Activated CD8-positive, alpha-beta memory T cell treated with anti-CD3 and anti-CD28 coated beads, Interleukin-2, amount 50 U/mL, for 48 hours (primary cell): ENCODE results near the gene KAZN.

ENCODE experiments used
- DNase-seq: peaks from one replicate; pipeline ENCODE4 v3.0.0-alpha.2; 2020

Gene KAZN

DNA sequence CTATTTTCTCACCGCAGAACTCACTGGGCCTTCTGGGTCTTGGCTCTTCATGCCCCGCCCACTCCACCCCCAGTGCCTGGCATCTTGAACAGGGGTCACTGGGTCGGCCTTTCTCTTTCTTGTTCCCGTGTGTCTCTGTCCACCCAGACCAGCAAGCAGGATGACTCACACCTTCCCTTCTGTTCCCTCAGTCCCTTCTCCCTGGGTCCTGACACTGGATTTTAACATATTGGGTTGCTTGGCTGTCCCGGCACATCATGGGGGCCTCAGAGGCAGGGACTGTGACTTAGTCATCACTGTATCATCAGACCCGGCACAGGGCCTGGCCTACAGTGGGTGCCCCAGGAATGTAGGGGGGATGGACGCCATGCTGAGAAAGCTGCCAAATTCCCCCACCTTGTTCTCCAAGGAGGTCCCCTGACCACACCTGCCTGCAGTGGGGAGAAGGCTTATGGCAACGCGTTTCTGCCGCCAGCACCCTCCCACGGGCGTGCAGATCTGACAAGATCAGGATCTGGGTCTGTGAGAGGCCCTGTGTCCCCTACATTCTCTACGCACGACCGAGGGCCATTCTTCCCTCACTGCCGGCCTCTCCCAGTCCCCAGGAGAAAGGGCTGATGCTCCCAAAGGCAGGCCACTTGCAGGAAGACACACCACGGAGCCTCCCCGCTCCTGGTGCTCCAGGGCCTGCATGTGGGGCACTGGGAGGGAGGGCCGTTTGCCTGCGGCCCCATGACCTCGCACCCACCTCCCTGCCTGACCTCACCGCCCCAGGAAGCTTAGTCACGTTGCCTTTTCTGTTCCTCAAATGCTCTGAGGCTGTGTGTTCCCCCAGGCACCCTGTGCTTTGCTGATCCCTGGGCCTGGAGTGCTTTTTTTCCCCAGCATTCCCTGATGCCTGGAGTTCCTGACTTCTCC, 397.9 kb downstream of the KAZN start:
- DNase-seq: no peak

DNA sequence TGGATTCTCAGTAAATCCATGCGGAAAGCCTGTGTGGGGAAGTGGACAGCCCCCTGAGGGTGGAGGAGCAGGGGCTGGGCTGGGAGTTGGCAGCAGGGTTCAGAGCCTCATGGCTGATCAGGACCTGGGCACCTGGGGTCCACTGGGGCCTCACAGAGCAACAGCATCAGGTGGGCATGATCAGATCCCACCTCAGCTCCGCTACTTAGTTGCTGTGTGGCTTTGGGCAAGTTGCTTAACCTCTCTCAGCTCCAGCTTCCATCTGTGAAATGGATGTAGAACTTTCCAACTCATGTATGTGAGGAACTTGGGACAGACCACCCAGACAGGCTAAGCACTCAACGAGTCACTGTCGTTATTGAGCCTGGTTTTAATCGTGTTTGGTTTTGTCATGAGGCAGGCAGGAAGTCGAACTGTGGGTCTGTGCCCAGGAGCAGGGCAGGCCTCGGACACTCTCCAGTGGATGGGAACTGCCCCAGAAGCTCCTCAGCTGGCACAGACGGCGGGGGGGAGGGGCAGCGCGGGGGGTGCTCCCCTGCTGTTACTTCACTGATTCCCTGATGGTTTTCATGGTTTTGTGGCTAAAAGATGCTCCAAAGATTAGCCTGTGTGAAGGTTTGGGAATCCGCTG, 399.3 kb downstream of the KAZN start:
- DNase-seq: no peak

DNA sequence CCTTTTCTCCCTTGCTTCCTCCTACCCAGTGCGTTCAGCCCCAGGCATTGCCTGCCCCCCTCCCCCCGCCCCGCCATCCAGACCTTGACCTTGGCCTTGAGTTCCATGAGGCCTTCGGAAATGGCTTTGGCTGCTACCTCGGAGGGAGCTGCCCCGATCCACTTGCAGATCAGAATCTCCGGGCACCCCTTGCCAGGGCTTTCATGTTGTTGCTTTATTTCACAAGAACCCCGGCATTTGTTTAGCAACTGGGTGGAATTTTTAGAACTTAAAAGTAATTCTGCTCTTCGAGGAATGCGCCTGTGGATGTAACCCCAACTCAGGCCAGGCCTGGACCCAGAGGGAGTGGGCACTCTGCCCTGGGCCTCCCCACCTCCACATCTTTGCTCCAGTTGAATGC, 401.0 kb downstream of the KAZN start:
- DNase-seq: no peak

- no peak for DNase-seq
Measured at GRCh38 chr1:15000030-15000429, 401.5 kb downstream of the KAZN start.

GRCh38 chr1:15000671-15001070, 402.2 kb downstream of the KAZN start:
- no peak for DNase-seq

DNA sequence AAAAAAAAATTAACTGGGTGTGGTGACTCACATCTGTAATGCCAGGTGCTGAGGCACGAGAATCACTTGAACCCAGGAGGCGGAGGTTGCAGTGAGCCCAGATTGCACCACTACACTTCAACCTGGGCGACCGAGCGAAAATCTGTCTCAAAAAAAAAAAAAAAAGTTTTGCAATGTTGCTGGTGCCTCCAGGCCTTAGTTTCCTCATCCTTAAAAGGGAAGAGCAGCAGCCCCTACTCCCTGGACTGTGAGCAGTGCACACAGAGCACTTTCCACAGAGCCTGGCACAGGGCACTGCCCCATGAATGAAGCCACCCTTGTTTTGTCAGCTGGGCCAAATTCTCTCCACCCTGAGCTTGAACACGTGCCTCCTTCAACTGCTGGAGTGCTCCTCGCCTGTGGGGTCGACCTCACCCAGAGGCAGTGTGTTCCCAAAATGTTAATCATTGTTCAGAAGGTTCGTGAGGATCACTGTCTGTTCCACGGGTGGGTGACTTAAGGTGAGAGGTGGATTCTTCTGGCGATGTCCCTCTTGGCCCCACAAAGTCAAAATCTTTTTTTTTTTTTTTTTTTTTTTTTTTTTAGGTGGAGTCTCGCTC, 402.9 kb downstream of the KAZN start:
- DNase-seq: no peak

GRCh38 chr1:15002325-15002724, 403.8 kb downstream of the KAZN start:
- no peak for DNase-seq

DNA sequence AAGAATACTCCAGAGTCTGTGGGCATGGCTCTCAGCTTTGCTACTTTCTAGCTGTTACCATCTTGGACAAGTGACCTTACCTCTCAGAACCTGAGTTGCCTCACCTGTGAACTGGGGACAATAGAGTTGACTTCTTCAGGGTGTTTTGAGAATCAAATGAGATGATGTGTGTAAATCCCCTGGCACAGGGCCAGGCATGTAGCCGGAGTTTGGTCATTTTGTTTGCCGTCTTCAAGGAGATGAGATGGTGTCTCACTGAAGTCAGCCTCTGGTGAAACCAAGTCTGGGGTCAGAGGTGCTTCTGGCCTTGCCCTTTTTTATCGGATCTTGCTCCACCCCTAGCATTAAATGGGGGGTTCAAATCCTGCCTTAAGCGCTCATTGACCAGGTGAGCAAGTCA, 405.9 kb downstream of the KAZN start:
- DNase-seq: no peak

- no peak for DNase-seq
Measured at GRCh38 chr1:15005116-15005515, 406.6 kb downstream of the KAZN start.

DNA sequence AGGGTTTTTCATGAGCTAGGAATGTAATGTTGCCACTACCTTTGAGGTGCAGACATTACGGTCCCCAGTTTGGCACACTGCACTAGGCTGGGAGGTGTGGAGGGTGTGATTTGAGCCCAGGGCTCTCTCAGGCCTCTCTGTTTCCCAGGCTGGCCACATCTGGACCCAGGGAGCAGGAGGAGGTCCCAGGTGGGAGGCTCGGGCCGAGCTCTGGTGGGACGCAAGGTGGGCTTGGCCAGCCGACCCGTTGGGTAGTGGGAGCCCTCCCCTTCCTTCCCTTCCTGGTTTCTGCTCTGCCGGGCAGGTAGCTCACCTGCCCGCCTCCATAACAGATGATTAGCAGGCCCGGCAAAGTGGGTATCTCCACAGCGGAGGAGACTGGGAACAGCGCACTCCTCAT, 408.9 kb downstream of the KAZN start:
- no peak for DNase-seq

DNA sequence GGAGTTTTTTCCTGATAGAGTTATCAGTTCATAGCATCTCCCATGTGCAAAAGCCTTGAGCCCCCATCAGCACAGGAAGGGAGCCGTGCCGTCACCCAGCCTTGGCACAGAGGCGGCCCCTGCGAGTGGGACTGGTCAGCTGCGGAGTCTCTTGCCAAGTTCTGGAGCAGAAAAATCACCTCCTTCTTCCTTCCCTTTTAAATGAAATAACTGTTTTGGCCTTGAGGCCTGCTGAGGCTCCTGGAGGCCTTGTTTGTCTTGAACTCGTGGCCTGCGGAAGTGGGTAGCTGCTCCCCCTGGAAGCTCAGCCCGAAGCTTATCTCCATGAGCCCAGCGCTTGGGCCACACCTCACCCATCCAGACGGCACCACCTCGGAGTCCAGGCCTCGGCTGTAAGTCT, 409.4 kb downstream of the KAZN start:
- DNase-seq: no peak

DNA sequence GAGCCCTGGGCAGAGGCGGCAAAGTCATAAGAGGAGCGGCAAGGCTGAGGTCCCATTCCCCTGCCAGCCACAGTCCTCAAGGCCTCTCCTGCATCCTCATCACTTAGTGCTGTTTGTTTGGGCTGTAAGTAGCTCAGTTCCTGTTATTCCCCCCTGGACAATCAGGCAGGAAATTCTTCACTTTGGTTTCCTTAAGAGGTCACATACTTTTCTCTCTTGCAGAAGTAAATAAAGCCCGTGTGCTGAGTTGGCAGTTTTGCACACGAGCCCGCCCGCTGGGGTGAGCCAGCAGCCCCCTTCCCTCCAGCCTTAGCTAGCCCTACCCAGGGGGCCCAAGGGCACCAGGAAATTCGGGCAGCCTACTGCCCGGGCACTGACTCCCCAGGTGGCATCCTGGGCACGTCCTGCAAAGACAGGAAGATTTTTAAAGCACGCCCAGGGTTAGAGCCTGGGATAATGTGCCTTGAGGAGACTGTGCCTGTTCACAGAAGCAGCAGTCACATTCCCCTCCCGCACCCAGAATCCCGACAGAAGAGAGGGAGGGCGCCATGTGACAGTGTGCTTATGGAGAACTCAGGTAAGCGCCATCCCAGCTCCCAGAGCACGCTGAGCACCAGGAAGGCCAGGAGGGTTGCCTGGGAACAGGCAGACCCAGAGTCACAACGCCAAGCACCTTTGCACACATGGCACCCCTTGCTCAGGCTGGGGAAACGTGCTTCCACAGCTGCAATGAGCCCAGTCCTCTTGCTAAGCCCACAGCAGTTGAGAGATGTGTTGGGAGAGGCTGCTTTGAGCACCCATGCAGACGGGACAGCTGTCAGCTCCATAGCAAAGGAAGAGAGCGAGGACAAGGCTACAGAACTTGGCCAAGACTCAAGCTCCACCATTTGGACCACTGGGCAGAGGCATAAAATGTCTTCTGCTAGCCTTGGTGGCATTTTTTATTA, 410.6 kb downstream of the KAZN start:
- DNase-seq: no peak

DNA sequence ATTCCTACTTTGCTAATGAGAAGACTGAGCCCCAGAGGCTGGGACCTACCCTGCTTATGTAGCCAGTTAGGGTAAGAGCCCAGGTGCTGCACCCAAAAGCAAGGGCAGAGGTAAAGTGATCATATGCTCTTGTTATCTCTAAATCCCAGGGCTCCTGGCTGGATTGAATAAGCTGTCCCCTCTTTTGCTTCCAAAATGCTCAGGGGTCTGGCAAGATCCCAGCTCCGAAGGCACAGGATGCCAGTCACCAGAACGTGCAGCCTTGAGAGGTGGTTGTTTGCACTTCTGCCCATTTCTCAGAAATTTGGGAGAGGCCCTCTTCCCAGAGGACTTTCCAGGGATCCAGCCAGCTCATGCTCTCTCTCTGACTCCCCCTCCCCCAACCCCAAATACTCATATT, 412.7 kb downstream of the KAZN start:
- no peak for DNase-seq

DNA sequence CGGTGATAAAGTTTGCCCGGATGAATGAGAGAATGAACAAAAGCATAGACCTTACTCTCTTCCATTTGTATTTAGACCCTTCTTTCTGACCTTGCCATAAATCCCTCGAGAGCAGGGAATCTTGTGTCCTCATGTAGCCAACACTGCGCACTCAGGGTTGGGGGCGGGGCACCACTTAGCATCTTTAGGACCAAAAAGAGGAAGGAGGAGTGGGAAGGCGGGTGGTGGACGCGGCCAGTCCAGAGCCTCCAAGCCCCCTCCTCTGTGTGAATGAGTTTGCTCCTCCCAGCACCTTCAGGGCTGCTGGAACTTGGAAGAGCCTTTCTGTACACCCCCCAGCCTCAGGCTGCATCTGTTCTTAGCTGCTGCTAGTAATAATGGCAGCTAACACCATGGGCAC, 413.2 kb downstream of the KAZN start:
- no peak for DNase-seq

GRCh38 chr1:15012822-15013221, 414.3 kb downstream of the KAZN start:
- no peak for DNase-seq

DNA sequence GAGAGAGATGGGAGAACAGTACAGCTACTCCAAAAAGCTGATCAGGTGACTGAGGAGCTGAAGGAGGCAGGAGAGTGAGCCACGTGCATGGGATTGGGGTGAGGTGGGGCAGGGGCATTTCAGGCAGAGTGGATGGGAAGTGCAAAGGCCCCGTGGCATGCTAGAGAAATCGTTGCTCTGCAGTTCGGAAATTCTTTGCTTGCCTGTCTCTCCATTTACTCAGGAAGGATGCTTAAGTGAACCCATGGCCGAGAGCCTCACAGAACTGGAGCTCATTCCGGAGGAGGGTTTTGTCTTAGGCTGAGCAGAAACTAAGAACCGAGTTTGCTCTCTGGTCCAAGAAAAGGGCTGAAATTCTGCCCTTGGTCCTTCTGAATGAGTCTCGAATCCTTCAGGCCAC, 415.3 kb downstream of the KAZN start:
- DNase-seq: no peak

GRCh38 chr1:15014516-15014915, 416.0 kb downstream of the KAZN start:
- DNase-seq: no peak

GRCh38 chr1:15016001-15016400, 417.5 kb downstream of the KAZN start:
- DNase-seq: no peak

- no peak for DNase-seq
Measured at GRCh38 chr1:15016526-15016925, 418.0 kb downstream of the KAZN start.

- no peak for DNase-seq
Measured at GRCh38 chr1:15017120-15017519, 418.6 kb downstream of the KAZN start.

- no peak for DNase-seq
Measured at GRCh38 chr1:15018767-15019166, 420.3 kb downstream of the KAZN start.

GRCh38 chr1:15020943-15021745, 422.7 kb downstream of the KAZN start:
- DNase-seq: no peak
